Neural cell (in vitro differentiated cells): ENCODE results near the gene RDH13. TPM values are rescaled to one million over a fixed set of nuclear protein-coding genes. Genes with fewer than 3 reads are reported as not detected.

ENCODE experiments used
- H2AFZ ChIP-seq: fragments of 200-600, 300-800 bp; sonication (generic), shearing (Covaris generic); 2 replicates; pipeline ENCODE4 v1.6.0; 2014; ENCODE audit warnings: low read depth, mild to moderate bottlenecking, antibody characterized with exemption, low read length, moderate library complexity
- H3F3A ChIP-seq: fragments of 200-600 bp; shearing (Covaris generic); 2 replicates; pipeline ENCODE4 v1.6.1; 2016; ENCODE audit warnings: mild to moderate bottlenecking, moderate library complexity, mixed read lengths, antibody characterized with exemption, low read length; ENCODE audit not compliant: insufficient read depth, poor library complexity, severe bottlenecking
- H3K27ac ChIP-seq: fragments of 200-600, 300-800 bp; sonication (generic), shearing (Covaris generic); 2 replicates; pipeline ENCODE4 v1.5.1; 2014; ENCODE audit warnings: mild to moderate bottlenecking, low read length, moderate library complexity
- H3K27me3 ChIP-seq: fragments of 300-800, 200-600 bp; sonication (generic), shearing (Covaris generic); 2 replicates; pipeline ENCODE4 v1.6.0; 2014; ENCODE audit warnings: mild to moderate bottlenecking, low read depth, low read length, moderate library complexity; ENCODE audit not compliant: insufficient read depth
- H3K36me3 ChIP-seq: fragments of 300-800, 200-600 bp; sonication (generic), shearing (Covaris generic); 2 replicates; pipeline ENCODE4 v1.5.1; 2014; ENCODE audit warnings: mild to moderate bottlenecking, antibody characterized with exemption, low read length, moderate library complexity; ENCODE audit not compliant: insufficient read depth
- H3K4me2 ChIP-seq: fragments of 300-800, 200-600 bp; sonication (generic), shearing (Covaris generic); 2 replicates; pipeline ENCODE4 v1.6.0; 2014; ENCODE audit warnings: mild to moderate bottlenecking, low read length
- H3K4me3 ChIP-seq: fragments of 300-800, 200-600 bp; sonication (generic), shearing (Covaris generic); 2 replicates; pipeline ENCODE4 v1.5.1; 2014; ENCODE audit warnings: mild to moderate bottlenecking, low read length, moderate library complexity
- H3K79me2 ChIP-seq: fragments of 200-600 bp; shearing (Covaris generic); replicated peaks from 2 replicates; pipeline ENCODE4 v1.6.0; 2014; ENCODE audit warnings: mild to moderate bottlenecking, low read length, moderate library complexity; ENCODE audit not compliant: insufficient read depth
- H3K9ac ChIP-seq: fragments of 300-800, 200-600 bp; sonication (generic), shearing (Covaris generic); 2 replicates; pipeline ENCODE4 v1.6.1; 2016; ENCODE audit warnings: mild to moderate bottlenecking, low read length, mixed read lengths
- H3K9me2 ChIP-seq: fragments of 200-600 bp; shearing (Covaris generic); 2 replicates; pipeline ENCODE4 v1.6.1; 2016; ENCODE audit warnings: mild to moderate bottlenecking, low read length, mixed read lengths; ENCODE audit not compliant: insufficient read depth
- H3K9me3 ChIP-seq: fragments of 200-600, 300-800 bp; sonication (generic), shearing (Covaris generic); 2 replicates; pipeline ENCODE4 v1.6.1; 2016; ENCODE audit warnings: mild to moderate bottlenecking, mixed run types, low read length, moderate library complexity, mixed read lengths
- H4K20me1 ChIP-seq: fragments of 200-600 bp; shearing (Covaris generic); 2 replicates; pipeline ENCODE4 v1.6.1; 2016; ENCODE audit warnings: mild to moderate bottlenecking, mixed run types; ENCODE audit not compliant: insufficient read depth
- EP300 ChIP-seq: fragments of 450-650 bp; conservative IDR thresholded peaks from 2 replicates; pipeline ENCODE4 v1.6.1; 2014; ENCODE audit warnings: antibody characterized with exemption, mild to moderate bottlenecking, moderate library complexity; ENCODE audit not compliant: poor library complexity, severe bottlenecking
- MXI1 ChIP-seq: fragments of 450-650 bp; conservative IDR thresholded peaks from 2 replicates; pipeline ENCODE4 v1.6.1; 2014; ENCODE audit warnings: antibody characterized with exemption, mild to moderate bottlenecking; ENCODE audit not compliant: poor library complexity, severe bottlenecking
- POLR2AphosphoS5 ChIP-seq: IDR thresholded peaks from 2 replicates; pipeline ENCODE4 v1.6.1; 2012
- RAD21 ChIP-seq: fragments of 450-650 bp; conservative IDR thresholded peaks from 2 replicates; pipeline ENCODE4 v1.6.1; 2014; ENCODE audit warnings: antibody characterized with exemption, mild to moderate bottlenecking, moderate library complexity
- TAF1 ChIP-seq: IDR thresholded peaks from 2 replicates; pipeline ENCODE4 v1.6.1; 2012; ENCODE audit warnings: low read depth
- polyA plus RNA-seq: library from polyadenylated mRNA; depleted of rRNA; stranded (reverse); fragments of >200 nt; gene quantifications from 2 replicates; pipeline ENCODE4 v1.2.3, GENCODE V29; 2014
- TF ChIP-seq, protein P1 (sequence below): IDR thresholded peaks from 2 replicates; pipeline ENCODE4 v1.6.1; 2012; ENCODE audit warnings: borderline replicate concordance
- TF ChIP-seq, protein P2 (sequence below): fragments of 450-650 bp; IDR thresholded peaks from 2 replicates; pipeline ENCODE4 v1.5.1; 2014; ENCODE audit warnings: antibody characterized with exemption, mild to moderate bottlenecking, moderate library complexity; ENCODE audit not compliant: poor library complexity, severe bottlenecking

The RDH13 gene
- polyA plus RNA-seq, 1 donor from 2014 or later = 9.8 TPM

DNA sequence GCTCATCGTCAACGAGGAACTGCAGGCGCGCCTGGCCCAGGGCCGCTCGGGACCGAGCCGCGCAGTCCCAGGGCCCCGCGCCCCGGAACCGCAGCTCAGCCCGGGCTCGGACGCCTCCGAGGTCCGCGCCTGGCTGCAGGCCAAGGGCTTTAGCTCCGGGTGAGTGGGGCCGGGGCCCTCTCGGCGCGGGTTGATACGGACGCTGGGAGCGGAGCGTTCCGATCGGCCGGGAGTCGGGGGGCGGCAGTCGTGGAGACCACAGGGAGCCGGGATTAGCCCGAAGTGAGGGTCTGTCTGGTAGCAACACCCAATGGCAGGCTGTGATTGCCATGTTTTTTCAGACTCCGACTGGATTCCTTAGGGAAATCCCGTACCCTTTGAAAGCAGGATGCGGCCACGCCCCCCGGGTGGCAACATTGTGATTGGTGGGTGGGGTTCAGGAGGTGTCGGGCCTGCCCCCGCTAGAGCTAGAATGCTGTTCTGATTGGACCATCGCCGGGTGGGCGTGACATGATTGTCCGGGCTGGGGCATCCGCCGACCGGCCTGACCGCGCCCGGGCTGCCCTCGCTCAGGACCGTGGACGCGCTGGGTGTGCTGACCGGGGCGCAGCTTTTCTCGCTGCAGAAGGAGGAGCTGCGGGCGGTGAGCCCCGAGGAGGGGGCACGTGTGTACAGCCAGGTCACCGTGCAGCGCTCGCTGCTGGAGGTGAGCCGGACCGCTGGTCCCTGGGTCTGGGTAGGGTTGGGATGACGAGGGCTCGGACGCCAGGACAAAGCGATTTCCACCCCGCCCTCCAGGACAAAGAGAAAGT is 24.0 kb upstream of the RDH13 start:
- peak overlapping the region; percentile 74 for H3K27ac ChIP-seq
- H3K9ac ChIP-seq = peak overlapping the region; percentile 78
- peak overlapping the region; percentile 51 for H2AFZ ChIP-seq
- H3K79me2 ChIP-seq = peaks cover 3% of the 10 kb centered on the region
- H3K9me2 ChIP-seq = no peaks in the 10 kb centered on the region
- H3K27me3 ChIP-seq = peaks cover 9% of the 10 kb centered on the region
- TF ChIP-seq, protein P1, sequence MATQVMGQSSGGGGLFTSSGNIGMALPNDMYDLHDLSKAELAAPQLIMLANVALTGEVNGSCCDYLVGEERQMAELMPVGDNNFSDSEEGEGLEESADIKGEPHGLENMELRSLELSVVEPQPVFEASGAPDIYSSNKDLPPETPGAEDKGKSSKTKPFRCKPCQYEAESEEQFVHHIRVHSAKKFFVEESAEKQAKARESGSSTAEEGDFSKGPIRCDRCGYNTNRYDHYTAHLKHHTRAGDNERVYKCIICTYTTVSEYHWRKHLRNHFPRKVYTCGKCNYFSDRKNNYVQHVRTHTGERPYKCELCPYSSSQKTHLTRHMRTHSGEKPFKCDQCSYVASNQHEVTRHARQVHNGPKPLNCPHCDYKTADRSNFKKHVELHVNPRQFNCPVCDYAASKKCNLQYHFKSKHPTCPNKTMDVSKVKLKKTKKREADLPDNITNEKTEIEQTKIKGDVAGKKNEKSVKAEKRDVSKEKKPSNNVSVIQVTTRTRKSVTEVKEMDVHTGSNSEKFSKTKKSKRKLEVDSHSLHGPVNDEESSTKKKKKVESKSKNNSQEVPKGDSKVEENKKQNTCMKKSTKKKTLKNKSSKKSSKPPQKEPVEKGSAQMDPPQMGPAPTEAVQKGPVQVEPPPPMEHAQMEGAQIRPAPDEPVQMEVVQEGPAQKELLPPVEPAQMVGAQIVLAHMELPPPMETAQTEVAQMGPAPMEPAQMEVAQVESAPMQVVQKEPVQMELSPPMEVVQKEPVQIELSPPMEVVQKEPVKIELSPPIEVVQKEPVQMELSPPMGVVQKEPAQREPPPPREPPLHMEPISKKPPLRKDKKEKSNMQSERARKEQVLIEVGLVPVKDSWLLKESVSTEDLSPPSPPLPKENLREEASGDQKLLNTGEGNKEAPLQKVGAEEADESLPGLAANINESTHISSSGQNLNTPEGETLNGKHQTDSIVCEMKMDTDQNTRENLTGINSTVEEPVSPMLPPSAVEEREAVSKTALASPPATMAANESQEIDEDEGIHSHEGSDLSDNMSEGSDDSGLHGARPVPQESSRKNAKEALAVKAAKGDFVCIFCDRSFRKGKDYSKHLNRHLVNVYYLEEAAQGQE = peak; percentile 54
- TF ChIP-seq MXI1 (peak; percentile 76), POLR2AphosphoS5 (peak; percentile 80), EP300 (peak; percentile 35), TAF1 (peak; percentile 64)
- TF ChIP-seq, protein P2, sequence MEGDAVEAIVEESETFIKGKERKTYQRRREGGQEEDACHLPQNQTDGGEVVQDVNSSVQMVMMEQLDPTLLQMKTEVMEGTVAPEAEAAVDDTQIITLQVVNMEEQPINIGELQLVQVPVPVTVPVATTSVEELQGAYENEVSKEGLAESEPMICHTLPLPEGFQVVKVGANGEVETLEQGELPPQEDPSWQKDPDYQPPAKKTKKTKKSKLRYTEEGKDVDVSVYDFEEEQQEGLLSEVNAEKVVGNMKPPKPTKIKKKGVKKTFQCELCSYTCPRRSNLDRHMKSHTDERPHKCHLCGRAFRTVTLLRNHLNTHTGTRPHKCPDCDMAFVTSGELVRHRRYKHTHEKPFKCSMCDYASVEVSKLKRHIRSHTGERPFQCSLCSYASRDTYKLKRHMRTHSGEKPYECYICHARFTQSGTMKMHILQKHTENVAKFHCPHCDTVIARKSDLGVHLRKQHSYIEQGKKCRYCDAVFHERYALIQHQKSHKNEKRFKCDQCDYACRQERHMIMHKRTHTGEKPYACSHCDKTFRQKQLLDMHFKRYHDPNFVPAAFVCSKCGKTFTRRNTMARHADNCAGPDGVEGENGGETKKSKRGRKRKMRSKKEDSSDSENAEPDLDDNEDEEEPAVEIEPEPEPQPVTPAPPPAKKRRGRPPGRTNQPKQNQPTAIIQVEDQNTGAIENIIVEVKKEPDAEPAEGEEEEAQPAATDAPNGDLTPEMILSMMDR = no peak
- H3K36me3 ChIP-seq = no peaks in the 10 kb centered on the region
- H3K4me2 ChIP-seq = peak overlapping the region; percentile 78
- peak overlapping the region; percentile 90 for H3K4me3 ChIP-seq
- H4K20me1 ChIP-seq = no peaks in the 10 kb centered on the region
- H3F3A ChIP-seq = no peaks in the 10 kb centered on the region
- no peaks in the 10 kb centered on the region for H3K9me3 ChIP-seq

DNA sequence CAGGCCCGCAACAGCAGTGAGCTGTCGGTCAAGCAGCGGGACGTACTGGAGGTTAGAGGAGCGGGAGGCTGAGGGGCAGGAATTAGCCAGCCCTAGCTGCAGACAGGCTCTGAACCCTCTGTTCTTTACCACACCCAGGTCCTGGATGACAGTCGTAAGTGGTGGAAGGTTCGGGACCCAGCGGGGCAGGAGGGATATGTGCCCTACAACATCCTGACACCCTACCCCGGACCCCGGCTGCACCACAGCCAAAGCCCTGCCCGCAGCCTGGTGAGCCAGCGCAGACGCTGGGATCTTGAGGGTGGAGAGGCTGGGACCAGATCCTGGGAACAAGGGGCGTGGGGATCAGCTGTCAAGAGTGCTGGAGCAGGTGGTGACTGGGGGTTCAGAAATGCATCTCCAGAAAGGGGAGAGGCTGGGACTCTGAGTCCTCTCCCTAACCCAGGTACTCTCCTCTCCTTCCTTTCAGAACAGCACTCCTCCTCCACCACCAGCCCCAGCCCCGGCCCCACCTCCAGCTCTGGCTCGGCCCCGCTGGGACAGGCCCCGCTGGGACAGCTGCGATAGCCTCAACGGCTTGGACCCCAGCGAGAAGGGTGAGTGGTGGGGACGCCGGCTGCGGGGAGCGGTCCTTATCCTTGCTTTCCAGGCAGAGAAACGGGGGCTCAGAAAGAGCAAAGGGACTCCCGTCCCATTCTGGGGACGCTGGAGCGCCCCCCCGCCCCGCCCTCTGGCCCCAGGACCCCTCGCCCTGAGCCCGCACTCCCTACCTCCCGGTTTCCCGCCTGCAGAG is 23.2 kb upstream of the RDH13 start:
- Histone ChIP-seq H3K9me3 (no peaks in the 10 kb centered on the region), H3K27me3 (peaks cover 17% of the 10 kb centered on the region), H2AFZ (no peak overlapping the region), H3K4me3 (peak overlapping the region; percentile 90), H3F3A (no peaks in the 10 kb centered on the region), H3K9me2 (no peaks in the 10 kb centered on the region), H3K27ac (peak overlapping the region; percentile 74), H3K9ac (peak overlapping the region; percentile 78), H3K36me3 (no peaks in the 10 kb centered on the region), H3K79me2 (peaks cover 3% of the 10 kb centered on the region), H4K20me1 (no peaks in the 10 kb centered on the region), H3K4me2 (peak overlapping the region; percentile 78)
- TF ChIP-seq POLR2AphosphoS5 (peak; percentile 24), MXI1 (no peak), RAD21 (no peak)
